CD4-positive, alpha-beta T cell treated with Interferon alpha-2 for 1 hour (primary cell): ENCODE results near the gene SLC25A47.
"Not testable (repeated sequence)": the region's sequence is repeated elsewhere in the genome, so short reads cannot be mapped to it uniquely, and the experiment has no call there.

Source experiments
- DNase-seq, 2 donors: peaks; one replicate each; pipeline ENCODE4 v3.0.0-alpha.2; 2020 to 2022

Gene SLC25A47

GRCh38 chr14:100290607-100291304 lies 32.4 kb upstream of the SLC25A47 start:
- no peak for DNase-seq

DNA sequence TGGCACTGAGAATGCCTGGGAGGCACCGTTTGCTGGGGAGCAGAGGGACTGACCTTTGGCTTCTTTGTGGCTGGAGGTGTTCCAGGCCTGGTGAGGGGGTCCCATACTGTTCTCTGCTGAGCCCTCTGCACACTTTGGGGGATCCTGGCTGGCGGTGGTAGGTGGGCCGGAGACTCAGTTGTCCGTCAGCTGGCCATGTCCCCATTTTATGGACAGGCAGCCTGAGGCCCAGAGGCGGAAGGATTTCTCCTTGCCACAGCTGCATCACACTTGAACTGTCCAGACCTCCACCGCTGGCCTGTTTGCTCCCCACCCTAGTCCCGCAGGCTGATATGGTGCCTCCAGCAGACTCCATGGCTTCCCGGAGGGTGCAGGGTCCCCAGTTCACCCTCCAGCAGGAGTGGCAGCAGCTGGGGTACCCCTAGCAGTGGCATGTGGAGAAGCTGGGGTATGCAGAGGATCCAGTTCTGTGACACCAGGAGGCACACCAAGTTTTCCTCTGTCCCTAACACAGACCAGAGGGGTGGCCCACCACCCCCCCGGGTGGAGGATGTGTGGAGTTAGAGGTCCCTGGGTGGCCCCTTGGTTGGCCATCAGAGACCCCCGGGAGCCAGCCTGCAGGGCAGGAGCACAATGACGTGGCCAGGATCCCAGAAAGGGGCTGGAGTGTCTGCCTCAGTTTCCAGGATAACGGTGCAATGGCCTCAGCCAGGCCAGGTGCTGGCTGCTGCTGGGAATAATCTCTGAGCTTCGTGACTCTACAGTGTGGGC lies 31.6 kb upstream of the SLC25A47 start:
- no peak for DNase-seq

DNA sequence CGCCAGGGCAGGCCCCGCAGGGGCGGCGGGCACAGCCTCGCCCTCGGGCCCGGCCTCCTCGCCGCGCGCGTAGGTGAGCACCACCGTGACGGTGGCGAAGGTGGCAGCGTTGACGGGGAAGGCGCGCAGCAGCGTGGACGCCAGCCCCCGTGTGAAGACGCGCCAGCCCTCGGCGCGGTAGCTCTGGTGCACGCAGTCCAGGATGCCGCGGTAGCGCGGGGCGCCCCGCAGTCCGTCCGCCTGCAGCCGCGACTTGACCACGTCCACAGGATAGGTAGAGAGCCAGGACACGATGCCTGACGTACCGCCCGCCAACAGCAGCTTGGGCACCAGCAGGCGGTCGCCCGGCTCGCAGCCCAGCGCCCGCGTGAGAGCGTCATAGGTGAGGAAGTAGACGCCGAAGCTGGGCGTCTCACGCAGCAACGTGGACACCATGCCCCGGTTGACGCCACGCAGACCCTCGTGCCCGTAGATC lies 30.8 kb upstream of the SLC25A47 start:
- no peak for DNase-seq

- DNase-seq: no peak
Observed at GRCh38 chr14:100292776-100293461, 30.2 kb upstream of the SLC25A47 start.

DNA sequence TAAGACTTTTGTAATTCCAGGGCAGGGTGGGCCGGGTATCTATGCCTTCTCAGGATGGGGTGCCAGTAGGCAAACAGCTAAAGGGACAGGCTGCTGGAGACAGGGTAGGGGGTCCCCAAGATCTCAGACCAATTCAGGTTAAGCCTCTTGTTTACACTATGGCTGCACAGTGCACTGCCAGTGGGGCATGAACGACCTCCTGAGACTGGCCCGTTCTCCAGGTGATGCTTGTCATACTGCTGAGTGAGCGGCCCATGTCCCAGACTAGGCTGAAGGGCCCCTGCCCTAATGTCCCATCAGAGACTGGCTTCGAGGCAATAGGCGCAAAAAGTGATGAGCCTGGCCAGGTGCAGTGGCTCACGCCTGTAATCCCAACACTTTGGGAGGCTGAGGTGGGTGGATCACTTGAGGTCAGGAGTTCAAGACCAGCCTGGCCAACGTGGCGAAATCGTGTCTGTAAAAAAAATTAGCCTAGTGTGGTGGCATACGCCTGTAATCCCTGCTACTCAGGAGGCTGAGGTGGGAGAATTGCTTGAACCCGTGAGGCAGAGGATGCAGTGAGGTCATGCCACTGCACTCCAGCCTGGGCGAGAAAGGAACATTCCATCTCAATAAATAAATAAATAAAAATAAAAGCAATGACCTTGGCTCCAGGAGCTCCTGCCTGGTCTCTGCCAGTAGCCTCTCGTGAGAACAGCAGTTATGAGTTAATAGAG lies 29.5 kb upstream of the SLC25A47 start:
- DNase-seq: no peak

- no peak for DNase-seq
Observed at GRCh38 chr14:100294213-100294962, 28.8 kb upstream of the SLC25A47 start.

GRCh38 chr14:100294963-100295330 lies 28.2 kb upstream of the SLC25A47 start:
- DNase-seq: no peak

- DNase-seq: no peak
Observed at GRCh38 chr14:100295376-100296105, 27.6 kb upstream of the SLC25A47 start.

GRCh38 chr14:100296106-100296651 lies 27.0 kb upstream of the SLC25A47 start:
- peak in 1 of 2 donors; percentile 20 for DNase-seq

GRCh38 chr14:100296729-100297128 lies 26.4 kb upstream of the SLC25A47 start:
- not testable (repeated sequence) for DNase-seq

DNA sequence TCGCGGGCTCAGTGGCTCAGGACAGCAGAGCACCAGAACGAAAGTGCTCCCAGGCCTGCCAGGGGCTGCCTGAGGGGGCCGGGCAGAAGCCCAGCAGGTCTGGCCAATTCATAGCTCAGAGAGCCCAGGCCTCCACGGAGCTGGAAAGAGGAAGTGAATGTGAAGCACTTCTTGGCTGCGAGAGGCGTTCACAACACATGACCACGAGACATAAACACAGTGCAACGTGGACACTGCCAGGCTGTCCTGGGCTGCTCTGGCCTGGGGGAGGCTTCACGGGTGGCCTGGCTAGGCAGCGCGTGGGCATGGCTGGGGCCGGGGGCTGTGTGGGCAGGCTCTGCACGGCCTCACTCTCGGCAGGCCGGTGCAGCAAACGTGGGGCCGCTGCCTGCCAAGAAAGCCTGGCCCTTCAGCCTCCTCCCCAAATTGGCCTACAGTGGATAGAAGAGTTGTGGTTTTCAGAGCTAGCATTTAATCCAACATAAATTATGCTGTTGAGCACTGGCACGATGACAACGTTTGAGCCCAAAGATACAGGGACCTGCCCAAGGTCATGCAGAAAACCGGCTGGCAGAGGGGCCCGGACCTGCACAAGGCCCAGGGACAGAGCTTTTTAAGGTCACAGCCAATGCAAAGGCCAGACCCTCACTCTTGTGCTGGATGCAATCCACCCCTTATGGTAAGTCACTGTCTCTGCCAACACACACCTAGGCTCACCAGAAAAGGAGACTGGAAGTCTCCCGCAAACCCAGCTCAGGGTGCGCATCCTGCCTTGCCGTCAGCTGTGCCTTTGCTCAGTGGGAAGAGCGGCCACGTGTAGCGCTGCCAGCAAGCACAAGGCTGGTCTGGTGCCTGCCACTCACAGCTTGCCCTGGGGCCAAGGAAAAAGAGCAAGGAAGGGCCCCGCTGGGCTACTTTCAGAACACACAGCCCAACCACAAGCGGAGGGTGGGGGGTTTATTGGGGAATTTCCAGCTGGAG lies 25.5 kb upstream of the SLC25A47 start:
- DNase-seq: peak in 1 of 2 donors; percentile 54

GRCh38 chr14:100298551-100299237 lies 24.4 kb upstream of the SLC25A47 start:
- DNase-seq: no peak

DNA sequence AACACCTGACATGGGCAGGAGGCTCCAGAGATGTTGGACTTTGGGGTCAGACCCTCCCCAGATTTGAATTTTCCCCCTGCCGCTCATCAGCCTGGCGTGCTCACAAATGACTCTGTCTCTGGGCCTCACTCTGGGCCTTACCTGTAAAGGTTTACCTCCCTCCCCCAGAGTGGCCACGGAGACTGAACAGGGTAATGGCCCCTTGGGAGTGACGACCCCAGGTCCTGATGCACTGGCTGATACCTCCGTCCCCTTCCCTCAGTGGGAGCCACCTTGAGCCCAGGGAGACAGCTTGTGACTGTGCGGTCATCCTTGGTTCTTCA lies 23.9 kb upstream of the SLC25A47 start:
- DNase-seq: no peak

DNA sequence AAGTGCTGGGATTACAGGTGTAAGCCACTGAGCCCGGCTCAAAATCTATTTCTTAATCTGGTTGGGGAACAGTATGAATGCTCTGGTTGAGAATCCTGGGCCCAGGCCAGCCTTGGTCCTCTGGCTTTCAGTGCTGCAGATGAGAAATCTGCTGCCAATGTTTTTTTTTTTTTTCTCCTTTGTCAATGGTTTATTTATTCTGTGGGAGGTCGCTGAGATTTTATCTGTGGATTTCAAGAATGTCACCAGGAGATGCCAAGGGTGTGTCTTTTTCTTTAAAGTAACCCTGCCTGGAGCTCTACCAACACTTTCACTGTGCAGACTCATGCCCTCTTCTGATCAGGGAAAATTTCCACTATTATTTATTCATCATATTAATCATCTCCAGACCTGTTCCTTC lies 20.5 kb upstream of the SLC25A47 start:
- DNase-seq: no peak

GRCh38 chr14:100303179-100303578 lies 20.0 kb upstream of the SLC25A47 start:
- DNase-seq: peak in 1 of 2 donors; percentile 14

DNA sequence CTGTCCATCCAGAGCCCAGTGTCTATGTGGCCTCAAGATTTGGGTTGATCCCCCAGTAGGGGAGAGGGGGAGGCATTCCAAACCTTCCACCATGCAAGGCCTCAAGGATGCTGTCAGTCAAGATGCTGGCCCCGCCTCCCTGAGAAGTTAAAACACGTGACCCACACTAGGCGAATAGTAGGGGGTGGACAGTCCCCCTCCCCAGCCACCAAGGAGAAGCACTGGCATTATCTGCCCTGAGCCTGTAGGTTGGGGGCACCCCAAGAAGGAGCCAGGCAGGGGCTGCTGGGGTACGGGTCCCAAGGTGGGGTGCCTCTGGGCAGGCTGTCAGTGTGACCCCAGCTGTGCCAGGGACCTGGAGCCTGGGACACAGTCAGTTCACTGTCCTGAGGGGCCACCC lies 19.2 kb upstream of the SLC25A47 start:
- no peak for DNase-seq

GRCh38 chr14:100304825-100305323 lies 18.3 kb upstream of the SLC25A47 start:
- DNase-seq: peak in 1 of 2 donors; percentile 28

GRCh38 chr14:100305324-100306100 lies 17.6 kb upstream of the SLC25A47 start:
- DNase-seq: peak in 1 of 2 donors; percentile 56
